Measurements from ENCODE around the gene ODC1. TPM values are rescaled to one million over a fixed set of nuclear protein-coding genes. Genes with fewer than 3 reads are reported as not detected.

Gene ODC1
- polyA plus RNA-seq, 4 donors = 391 to 423 (median 415) TPM

DNA sequence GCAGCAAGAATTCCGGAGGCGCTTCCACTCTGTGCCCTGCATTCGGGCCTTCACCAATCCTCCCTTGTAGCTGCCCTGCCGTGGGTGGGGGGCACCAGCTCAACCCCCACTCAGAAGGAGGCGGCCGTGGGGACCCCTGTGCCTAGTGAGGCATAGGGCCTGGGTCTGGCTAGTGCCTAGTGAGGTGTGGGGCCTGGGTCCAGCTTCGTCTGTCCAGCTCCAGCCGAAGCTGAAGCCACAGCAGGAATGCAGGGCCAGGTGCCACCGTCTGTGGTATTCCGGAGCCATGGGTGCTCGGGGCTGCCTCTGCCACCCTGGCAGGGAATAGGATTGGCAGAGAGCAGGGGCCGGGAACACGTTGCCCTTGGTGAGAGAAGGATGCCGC, 12.3 kb downstream of the ODC1 start:
- DNase-seq (ENCODE audit: low read depth in 4 of 4, low spot score in 3 of 4) = no peak

DNA sequence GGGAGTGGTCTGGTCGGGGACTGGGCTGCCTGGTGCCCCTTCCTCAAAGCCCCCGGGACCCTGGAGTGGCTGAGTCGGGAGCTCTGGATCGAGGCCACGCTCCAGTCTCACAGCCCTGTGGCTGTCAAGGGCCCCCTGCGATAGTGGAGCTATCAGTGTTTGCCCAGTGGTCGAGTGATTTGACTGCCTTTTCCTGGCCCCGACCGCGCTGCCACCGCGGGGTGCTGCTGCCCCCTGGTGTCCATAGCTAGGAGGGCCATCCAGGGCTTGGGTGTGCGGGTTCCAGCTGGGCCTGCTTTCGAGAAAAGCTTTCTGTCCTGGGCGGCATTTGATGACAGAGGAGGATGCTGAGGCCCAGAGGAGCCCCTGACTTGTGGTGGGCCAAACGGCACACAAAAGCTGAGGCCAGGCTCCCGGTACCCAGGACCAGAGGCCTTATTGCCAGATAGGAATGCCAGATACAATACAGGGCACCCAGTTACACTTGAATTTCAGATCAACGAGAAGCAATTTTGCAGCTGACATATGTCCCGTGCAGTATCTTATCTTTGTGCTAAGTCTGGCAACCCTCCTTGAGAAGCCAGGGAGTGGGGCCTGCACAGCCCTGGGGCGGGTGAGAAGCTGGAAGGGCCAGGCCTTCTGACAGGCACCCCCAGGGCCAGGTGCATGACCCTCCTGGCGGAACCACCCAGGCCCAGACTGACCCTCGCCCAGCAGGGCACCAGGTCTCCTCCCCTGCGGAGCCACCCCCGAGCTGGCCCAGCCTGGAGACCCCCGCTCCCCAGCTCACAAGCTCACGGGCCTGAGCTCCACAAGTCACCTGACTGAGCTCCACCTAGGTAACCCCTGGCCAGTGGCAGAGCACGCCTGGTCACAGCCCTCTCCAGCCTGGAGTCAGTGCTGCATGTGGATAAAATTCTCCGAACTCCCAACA, 13.0 kb downstream of the ODC1 start:
- peak in 1 of 4 donors; percentile 76 for DNase-seq (ENCODE audit: low read depth in 4 of 4, low spot score in 3 of 4)

DNA sequence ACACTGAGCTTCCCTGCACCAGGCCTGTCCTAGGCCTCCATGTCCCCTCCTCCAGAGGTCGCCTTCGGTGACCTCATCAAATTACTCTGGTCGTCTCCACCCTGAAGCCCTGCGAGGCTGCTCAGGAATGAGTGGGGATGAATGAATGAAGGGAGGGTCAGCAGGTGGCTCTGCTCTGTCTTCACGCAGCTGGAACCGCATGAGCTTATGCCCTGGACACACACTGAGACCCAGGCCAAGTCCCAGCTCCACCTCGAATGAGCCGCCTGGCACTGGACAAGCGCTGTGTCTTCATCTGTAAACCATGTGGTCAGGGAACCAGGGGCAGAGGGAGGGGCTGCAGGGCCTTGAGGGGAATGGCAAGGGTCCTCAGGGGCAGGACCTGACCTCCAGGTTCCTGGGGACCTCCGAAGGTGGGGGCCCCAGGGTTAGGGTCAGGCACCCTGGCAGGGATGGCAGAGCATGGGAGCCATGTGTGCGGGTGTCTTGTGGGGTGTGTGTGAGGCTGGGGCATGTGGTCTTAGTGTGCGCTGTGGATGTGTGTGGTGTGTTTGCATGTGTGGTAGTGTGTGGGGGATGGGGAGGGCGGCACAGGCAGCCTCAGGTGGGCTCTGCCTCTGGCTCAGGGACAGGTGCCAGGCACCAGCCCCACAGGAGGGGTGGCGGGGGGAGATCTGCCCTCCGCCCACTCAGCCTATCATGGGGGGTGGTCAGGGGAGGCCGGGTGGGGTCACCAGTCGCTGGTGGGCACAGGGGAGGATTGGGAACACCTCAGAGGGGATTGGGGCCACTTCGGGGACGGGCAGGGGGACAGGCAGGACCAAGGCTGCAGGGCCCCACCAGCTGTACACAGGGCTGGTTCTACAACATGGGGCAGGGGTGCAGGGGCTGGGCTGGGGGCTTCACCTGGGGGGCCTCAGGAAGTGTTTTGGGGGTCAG, 13.9 kb downstream of the ODC1 start:
- no peak for DNase-seq (ENCODE audit: low read depth in 4 of 4, low spot score in 3 of 4)

GRCh38 chr2:10433264-10433946, 14.7 kb downstream of the ODC1 start:
- no peak for DNase-seq (ENCODE audit: low read depth in 4 of 4, low spot score in 3 of 4)

GRCh38 chr2:10432311-10433181, 15.6 kb downstream of the ODC1 start:
- DNase-seq (ENCODE audit: low read depth in 4 of 4, low spot score in 3 of 4) = no peak

GRCh38 chr2:10431797-10432196, 16.3 kb downstream of the ODC1 start:
- no peak for DNase-seq (ENCODE audit: low read depth in 4 of 4, low spot score in 3 of 4)

DNA sequence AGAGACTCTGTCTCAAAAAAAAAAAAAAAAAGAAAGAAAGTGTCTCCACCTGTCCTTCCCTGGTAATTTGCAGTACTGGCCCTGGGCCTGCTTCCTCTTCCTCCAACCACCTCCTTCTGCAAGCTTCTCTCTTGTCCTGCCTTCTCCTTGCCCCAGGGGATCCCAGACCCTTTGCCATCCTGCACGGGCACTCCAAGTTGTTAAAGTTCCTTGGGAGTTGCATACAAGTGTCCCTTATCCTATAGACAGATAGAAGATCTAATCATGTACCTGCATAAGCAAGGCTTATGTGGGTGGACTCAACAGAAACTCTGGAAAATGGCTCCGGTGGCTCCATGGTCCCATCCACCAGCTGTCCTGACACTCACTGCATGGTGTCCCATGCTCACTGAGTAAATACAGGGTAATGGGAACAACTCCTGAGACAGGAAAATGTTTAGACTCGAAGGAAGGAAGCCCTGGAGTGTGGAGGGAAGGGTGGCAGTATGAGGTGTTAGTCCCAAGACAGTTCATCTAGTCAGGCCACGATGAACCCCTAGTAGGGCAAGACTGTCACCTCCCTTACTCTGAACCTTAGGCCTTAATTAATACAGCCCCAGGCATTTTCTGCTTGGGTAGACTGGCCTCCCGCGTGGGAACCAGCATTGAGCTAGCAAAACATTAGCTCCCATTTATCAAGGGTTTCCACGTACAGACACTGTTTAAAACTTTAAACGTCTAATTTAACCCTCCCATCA, 17.1 kb downstream of the ODC1 start:
- no peak for DNase-seq (ENCODE audit: low read depth in 4 of 4, low spot score in 3 of 4)

DNA sequence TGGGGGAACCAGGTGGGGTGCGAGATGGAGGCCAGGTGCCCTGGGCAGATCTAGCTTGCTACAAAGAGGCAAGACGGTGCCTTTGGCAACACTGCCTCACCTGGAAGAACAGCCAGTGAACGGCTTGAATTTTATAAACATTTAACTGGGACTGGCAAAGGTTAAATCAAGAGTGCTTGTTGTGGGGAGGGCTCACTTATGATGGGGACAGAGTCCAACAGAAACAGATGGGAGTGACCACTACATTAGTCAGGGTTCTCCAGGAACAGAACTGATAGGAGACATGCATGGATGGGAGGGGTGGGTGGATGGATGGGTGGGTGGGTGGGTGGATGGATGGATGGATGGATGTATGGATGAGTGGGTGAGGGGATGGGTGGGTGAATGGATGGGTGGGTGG, 19.2 kb downstream of the ODC1 start:
- DNase-seq (ENCODE audit: low read depth in 4 of 4, low spot score in 3 of 4) = no peak

GRCh38 chr2:10428355-10428754, 19.8 kb downstream of the ODC1 start:
- no peak for DNase-seq (ENCODE audit: low read depth in 4 of 4, low spot score in 3 of 4)

DNA sequence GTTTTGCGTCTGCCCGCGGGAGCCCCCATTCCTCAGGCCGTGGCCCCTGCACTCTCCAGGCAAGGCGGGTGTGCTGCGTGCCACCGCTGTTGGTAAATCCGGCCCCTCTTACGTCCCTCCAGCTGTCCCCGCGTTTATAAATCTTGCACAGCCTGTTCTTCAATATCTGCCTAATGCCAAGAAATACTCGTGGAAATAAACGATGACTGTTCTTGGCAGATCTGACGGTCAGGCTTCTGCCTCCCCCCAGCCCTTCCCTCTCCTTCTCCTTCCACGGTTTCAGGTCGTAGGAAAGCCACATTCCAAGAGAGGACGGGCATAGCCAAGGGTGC, 20.5 kb downstream of the ODC1 start:
- DNase-seq (ENCODE audit: low read depth in 4 of 4, low spot score in 3 of 4) = no peak

- no peak for DNase-seq (ENCODE audit: low read depth in 4 of 4, low spot score in 3 of 4)
These were observed 21.2 kb downstream of the ODC1 start for GRCh38 chr2:10426726-10427617.

GRCh38 chr2:10425699-10426098, 22.4 kb downstream of the ODC1 start:
- no peak for DNase-seq (ENCODE audit: low read depth in 4 of 4, low spot score in 3 of 4)

DNA sequence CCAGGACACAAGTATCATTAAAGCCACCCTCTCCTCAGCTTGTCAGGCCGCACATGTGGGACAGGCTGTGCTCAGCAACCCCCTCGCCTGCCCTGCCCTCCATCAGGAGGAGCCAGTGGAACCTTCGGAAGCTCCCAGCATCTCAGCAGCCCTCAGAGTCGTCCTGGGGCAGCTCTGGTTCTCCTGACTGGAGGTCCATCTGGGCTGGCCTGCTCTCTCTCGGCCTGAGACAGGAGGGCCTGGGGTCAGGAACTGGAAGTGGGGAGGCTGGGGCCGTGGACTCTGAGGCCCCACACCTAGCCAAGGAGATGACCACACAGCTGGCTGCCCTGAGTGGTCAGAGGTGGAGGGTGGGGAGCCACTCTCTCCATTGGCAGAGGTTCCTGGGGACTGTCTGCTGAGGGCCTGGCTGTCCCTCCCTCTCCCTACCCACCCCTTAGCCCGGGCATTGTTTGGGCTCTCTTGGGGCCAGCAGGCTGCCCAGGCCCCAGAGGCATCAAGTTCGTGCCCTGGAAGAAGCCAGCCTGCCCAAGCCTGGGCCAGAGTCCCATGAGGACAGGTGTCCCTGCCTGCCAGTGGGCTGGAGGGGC, 23.1 kb downstream of the ODC1 start:
- DNase-seq (ENCODE audit: low read depth in 4 of 4, low spot score in 3 of 4) = no peak

GRCh38 chr2:10424051-10424450, 24.1 kb downstream of the ODC1 start:
- no peak for DNase-seq (ENCODE audit: low read depth in 4 of 4, low spot score in 3 of 4)

DNA sequence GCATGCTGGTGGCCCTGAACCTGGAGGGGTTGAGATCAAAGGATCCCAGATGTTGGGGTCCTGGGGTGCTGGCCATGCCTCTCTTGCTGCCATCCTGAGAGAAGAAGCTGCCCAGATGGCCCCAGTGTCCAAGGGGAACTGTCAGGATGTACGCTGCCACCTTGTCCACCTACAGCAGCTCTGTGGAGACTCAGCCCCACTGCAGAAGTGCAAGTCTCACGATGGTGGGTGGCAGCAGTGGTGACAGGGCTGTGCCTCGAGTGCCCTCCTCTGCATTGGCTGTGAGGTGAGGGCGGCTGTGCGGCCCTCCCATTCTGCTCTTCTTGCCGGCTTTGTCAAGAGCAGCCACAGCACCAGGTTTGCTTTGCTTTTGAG, 24.7 kb downstream of the ODC1 start:
- no peak for DNase-seq (ENCODE audit: low read depth in 4 of 4, low spot score in 3 of 4)

DNA sequence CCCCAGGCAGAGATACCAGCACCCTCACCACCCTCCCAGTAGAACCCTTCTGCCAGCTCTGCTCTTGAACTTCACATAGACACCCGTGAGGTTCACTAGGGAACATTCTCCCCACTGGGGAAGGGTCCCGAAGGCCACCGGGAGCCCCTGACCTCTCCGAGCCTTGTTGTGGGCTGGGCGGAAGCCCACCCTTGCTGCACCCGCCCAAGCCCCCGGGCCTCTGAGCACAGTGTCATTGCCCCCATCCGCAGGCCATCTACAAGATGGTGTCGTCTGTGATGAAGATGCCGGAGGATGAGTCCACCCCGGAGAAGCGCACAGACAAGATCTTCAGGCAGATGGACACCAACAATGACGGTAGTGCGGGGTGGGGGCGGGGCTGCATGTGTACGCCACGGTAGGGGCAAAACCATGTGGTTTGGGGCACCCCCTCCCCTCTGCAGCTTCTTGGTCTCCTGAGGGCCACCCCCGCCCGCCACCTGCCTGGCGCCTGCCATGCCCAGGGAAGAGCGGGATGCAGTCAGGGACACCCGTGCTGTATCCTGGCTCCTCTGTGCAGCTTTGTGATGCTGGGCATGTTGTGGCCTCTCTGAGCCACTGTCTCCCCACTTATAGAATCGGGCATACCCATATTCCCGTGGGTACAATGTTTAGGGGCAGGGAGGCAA, 25.3 kb downstream of the ODC1 start:
- DNase-seq (ENCODE audit: low read depth in 4 of 4, low spot score in 3 of 4) = no peak

DNA sequence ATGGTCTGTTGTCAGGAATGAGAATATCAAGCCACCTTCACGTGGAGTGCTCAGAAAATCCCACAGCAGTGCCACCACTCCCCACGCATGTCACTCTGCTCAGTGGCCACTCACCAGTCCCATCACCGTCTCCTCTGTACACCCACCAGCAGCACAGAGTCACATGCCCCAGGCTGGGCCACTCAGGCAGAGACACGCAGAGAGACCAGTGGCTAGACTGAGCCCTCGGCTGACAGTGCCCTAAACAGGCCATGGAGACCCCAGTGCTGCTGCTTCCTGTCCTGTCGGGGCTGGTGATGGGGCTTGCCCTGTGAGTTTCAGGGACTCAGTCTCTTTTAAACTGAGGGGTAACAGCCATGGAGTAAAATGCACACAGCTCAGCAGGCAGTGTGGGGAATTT, 25.9 kb downstream of the ODC1 start:
- no peak for DNase-seq (ENCODE audit: low read depth in 4 of 4, low spot score in 3 of 4)

Data from right renal pelvis (tissue), 4 donors.